Heart left ventricle (tissue), 13 donors: ENCODE data around the gene MYL6.

Source experiments
- POLR2A ChIP-seq, 2 donors: fragments of 450-650 bp; IDR thresholded peaks; one replicate each; pipeline ENCODE4 v1.6.1; 2017; ENCODE audit warnings: antibody characterized with exemption in 2 of 2, mild to moderate bottlenecking in 2 of 2, moderate library complexity in 2 of 2
- TF ChIP-seq, protein P1 (sequence below), 12 donors: fragments of 200-600 bp; sonication (generic) in 4 of 12; IDR thresholded peaks; one replicate each; pipeline versions ENCODE4 v1.5.0 to v1.8.0; 2018 to 2022; ENCODE audit warnings: antibody characterized with exemption in 12 of 12, mild to moderate bottlenecking in 5 of 12
- donor health status: ischemic (EF 13 %, LVEDD 7.1; RV severe dilation, severe dysfunction).
- donor health status: DM: no; HTN: yes; CAD: no.
- donor health status: DM: no; HTN: no; CAD: no.
- donor health status: ischemic (EF 25% LVEDD 6.9; RV normal size, moderate dysfunction).
- donor health status: ischemic (EF 25% LVEDD 5.7; RV mildly dilated, moderate dysfunction).
- donor health status: ischemic (EF 35%, LVEDD 5.7; RV mildly dilated, moderate dysfunction).
- donor health status: nonischemic (EF 11% LVEDD 7.7; RV severe dilation, severe dysfunction).
- donor health status: DM: yes; HTN: yes; CAD: no.
- donor health status: PGD.
- donor health status: ischemic (EF 29% LVEDD 5.4; RV normal size, mild dysfunction).
- donor health status: nonischemic (EF 23%, LVEDD 6.1; RV moderate dilation, normal function).

DNA sequence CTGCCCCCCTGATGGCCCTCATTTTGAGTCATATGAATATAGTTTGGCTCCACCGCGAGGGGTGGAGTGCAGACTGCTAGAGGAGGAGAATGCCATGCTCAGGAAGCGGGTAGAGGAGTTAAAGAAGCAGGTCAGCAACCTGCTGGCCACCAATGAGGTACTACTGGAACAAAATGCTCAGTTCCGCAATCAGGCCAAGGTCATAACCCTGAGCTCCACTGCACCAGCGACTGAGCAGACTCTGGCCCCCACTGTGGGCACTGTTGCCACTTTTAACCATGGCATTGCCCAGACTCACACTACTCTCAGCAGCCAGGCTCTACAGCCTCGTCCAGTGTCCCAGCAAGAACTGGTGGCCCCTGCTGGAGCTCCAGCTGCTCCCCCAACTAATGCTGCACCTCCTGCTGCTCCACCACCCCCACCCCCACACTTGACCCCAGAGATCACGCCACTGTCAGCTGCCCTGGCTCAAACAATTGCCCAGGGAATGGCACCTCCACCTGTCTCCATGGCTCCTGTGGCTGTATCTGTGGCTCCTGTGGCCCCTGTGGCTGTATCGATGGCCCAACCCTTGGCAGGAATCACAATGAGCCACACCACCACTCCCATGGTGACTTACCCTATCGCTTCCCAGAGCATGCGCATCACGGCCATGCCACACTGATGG lies 36.8 kb upstream of the MYL6 start:
- no peak for TF ChIP-seq POLR2A (IDR thresholded peaks at IDR 0.05)
- TF ChIP-seq, protein P1, sequence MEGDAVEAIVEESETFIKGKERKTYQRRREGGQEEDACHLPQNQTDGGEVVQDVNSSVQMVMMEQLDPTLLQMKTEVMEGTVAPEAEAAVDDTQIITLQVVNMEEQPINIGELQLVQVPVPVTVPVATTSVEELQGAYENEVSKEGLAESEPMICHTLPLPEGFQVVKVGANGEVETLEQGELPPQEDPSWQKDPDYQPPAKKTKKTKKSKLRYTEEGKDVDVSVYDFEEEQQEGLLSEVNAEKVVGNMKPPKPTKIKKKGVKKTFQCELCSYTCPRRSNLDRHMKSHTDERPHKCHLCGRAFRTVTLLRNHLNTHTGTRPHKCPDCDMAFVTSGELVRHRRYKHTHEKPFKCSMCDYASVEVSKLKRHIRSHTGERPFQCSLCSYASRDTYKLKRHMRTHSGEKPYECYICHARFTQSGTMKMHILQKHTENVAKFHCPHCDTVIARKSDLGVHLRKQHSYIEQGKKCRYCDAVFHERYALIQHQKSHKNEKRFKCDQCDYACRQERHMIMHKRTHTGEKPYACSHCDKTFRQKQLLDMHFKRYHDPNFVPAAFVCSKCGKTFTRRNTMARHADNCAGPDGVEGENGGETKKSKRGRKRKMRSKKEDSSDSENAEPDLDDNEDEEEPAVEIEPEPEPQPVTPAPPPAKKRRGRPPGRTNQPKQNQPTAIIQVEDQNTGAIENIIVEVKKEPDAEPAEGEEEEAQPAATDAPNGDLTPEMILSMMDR (IDR thresholded peaks at IDR 0.05): no peak
